GM21447 (cell line): ENCODE data around the gene ARF5.
"Not testable (repeated sequence)": the region's sequence is repeated elsewhere in the genome, so short reads cannot be mapped to it uniquely, and the experiment has no call there.

Experiments used
- ATAC-seq: cut with Tn5 transposase; IDR thresholded peaks from one replicate; pipeline ENCODE4 v1.9.1; 2021; ENCODE audit not compliant: unreplicated experiment

Gene ARF5

DNA sequence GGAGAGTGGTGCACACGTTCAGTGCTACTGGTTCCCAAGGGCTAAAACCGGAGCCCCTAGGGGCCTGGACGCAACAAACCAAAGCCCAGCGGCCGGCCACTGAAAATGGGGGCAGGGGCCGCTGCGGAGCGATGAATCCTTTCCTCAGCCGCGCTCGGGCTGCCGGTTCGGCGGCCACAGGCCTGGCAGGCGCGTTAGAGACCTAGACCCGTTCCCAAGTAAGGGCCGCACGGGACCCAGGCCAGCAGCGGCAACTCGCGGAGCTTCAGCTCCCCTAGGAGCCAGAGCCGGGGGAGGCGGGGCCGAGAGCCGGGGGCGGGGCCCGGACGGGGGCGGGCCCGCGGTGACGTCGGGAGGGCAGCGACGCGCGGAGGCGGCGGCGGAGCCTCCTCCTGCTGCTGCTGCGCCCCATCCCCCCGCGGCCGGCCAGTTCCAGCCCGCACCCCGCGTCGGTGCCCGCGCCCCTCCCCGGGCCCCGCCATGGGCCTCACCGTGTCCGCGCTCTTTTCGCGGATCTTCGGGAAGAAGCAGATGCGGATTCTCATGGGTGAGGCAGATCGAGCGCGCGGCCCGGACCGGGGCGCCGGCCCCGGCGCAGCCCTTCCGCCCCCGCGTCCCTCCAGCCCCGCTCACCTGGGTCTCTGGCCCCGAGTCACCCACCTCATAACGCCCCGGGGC lies at the start of gene ARF5:
Gene ARF5 (plus strand): TSS at position 393 of the 678 bp plus-strand sequence. CDS start 88 bp downstream, at position 481.
- ATAC-seq: peak; percentile 59

GRCh38 chr7:127539116-127539515 lies 49.1 kb upstream of the ARF5 start:
- no peak for ATAC-seq

DNA sequence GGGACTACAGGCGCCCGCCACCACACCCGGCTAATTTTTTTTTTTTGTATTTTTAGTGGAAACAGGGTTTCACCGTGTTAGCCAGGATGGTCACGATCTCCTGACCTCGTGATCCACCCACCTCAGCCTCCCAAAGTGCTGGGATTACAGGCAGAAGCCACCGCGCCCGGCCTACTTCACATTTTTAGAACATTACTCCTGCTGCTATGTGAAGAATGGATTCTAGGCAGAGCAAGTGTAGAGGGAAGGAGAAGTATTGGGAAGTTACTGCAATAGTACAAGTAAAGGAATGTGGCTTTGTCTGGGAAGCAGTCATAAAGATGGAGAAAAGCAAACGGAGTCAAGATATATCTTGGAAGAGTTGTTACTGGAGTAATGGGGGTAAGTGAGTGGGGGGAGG lies 47.8 kb upstream of the ARF5 start:
- not testable (repeated sequence) for ATAC-seq

DNA sequence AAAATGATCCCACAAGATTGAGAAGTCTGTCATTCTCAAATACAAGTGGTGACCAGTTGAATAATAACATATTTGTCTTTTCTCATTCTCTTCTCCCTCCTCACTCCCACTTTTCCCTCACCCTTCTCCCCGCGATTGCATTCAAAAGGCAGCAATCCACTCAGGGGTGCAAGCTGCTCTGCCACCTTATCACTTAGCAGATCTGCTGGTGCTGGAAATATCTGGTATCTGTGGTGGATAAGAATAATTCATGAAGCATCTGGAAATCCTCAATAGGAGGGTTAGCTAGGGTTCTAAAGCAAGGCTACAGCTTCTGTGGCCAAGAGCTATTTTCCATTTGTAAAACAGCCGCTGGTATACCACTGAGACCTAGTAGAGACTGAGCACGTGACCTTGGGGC lies 46.7 kb upstream of the ARF5 start:
- ATAC-seq: no peak

DNA sequence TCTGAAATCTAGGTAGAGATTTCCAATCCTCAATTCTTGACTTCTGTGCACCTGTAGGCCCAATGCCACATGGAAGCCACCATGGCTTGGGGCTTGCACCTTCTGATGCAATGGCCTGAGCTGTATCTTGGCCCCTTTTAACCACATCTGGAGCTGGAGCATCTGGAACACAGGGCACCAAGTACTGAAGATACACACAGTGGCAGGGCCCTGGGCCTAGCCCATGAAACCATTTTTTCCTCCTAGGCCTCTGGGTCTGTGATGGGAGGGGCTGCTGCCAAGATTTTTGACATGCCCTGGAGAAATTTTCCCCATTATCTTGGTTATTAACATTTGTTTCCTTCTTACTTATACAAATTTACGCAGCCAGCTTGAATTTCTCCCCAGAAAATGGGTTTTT lies 41.9 kb upstream of the ARF5 start:
- ATAC-seq: no peak

DNA sequence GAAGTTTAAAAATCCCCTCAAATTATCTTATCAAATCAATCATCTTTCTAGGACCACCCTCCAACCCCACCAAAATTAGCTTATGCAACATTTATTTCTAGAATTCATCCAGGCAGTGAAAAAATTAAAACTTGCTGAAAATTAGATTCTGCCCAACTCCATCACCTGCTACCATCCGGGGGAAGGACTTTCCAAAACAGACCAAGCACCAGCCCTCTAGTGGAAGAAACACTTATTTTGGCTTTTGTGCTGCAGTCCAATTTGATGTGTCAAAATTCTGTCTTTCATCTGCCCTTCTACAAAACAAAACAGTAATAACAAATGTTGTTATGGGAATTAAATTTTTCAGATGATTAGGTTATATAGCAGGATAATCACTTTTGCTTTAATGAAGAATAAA lies 38.0 kb upstream of the ARF5 start:
- no peak for ATAC-seq

- no peak for ATAC-seq
These were observed 36.3 kb upstream of the ARF5 start for GRCh38 chr7:127551941-127552340.

GRCh38 chr7:127556404-127556803 lies 31.8 kb upstream of the ARF5 start:
- no peak for ATAC-seq

- ATAC-seq: no peak
These were observed 30.4 kb upstream of the ARF5 start for GRCh38 chr7:127557803-127558202.

DNA sequence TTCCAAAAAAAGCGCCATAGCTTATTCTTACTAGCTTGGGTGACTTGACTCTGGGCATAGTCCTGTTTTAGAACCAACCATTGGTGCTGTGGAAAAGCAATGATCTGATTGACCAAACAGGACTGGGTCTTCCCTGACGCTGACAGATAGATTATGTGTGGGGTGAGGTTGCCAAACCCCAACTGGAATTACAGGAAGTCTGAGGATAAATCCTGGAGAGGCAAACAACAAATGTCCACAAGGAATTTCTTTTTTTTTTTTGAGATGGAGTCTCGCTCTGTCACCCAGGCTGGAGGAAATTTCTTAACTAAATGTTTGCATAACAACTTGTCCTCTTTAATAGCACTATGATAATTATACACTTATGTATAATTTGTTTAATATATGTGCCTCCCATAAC lies 22.0 kb upstream of the ARF5 start:
- no peak for ATAC-seq

DNA sequence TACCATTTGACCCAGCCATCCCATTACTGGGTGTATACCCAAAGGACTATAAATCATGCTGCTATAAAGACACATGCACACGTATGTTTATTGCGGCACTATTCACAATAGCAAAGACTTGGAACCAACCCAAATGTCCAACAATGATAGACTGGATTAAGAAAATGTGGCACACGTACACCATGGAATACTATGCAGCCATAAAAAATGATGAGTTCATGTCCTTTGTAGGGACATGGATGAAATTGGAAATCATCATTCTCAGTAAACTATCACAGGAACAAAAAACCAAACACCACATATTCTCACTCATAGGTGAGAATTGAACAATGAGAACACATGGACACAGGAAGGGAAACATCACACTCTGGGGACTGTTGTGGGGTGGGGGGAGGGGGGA lies 20.2 kb upstream of the ARF5 start:
- ATAC-seq: not testable (repeated sequence)

DNA sequence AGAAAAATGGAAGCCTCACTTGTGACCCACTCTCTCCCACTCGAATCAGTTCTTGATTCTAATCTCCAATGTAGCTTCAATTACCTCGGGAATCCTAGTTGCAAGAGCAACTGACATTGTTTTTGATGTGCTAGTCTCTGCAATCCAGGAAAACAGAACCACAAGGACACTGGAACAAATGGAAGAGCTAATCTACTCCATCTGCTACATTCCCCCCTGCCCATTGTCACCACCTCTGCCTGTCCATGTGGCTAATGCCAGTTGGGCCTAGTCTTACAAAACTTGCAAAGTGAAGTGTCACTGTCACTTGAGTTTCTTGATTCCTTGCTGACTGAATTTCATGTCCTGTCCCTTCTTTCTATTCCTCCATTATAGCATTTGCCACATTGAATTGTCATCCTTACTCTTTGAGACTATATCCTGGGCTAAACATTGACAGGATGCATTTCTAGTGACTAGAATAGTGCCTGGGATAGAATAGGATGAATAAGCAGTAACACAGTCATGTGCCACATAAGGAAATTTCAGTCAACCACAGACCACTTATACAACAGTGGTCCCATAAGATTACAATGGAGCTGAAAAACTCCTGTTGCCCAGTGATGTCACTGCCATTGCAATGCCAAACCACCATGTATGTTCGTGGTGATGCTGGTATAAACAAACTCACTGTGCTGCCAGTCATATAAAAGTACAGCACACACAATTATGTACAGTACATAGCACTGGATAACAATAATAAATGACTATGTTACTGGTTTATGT lies 16.3 kb upstream of the ARF5 start:
- no peak for ATAC-seq

GRCh38 chr7:127578036-127578684 lies 10.1 kb upstream of the ARF5 start:
- ATAC-seq: no peak

DNA sequence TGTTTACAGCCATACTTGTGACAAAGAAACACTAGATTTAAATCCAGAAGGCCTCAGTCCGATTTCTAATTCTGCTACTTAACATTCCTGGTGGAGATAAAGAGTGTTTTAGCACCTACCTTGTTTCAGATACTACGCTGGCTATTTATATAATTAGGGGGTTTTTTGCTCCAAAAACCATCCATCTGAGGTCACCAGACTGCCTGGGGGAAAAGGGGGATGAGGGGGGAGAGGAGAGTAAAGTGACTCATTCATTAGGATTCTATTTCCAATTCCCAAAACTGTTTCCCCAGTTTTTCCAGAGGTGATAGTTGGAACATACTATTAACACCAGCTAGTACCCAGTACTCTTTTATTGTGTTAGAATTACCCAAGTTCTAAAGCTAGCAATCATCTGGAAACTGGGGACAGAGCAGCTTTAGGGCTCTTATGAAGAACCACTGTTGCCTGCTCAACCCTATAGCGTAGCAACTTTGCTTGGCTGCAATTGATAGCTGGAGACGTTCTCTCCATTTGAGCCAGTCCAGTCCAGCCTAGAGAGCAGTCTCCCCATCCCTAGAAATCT lies 9.4 kb upstream of the ARF5 start:
- ATAC-seq: no peak

DNA sequence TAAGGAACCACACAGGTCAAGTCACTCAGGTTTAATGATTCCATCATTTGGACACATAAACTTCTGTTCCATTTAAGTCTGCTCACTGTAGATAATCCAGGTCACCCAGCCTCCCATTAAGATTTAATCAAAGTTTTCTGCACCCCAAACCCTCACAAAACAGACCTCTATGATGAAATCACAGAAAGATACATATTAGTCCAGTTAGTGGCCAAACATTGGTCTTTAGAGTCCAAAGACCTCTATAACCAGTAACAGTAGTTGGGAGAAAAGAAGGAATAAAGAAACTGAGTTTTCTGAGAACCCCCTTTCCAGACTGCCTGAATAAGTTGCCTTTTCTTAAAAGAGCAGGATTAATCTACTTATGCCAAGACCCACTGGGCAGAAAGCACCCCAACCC lies 7.6 kb upstream of the ARF5 start:
- no peak for ATAC-seq

- ATAC-seq: no peak
These were observed 6.5 kb upstream of the ARF5 start for GRCh38 chr7:127581716-127582115.

DNA sequence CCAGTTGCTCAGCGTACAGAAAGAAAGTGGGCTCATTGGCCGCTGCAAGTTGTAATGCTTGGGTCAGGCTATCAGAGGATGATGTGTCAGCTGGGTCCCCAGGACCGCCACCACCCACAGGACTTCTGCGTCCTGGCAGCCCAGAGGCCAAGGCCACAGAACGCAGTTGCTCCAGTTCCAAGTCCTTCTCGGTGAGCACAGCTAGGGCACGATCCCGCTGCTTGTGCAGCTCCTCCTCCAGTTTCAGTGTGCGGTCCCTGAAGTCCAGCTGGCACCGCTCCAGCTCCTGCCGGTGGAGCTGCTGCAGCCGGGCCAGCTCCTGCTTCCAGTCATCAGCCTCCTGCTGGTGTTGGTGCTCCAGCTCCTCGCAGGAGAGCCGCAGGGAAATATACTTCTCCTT lies 5.8 kb upstream of the ARF5 start:
- no peak for ATAC-seq

- ATAC-seq: no peak
These were observed 3.6 kb upstream of the ARF5 start for GRCh38 chr7:127584648-127585043.

- peak; percentile 72 for ATAC-seq
These were observed 2.9 kb upstream of the ARF5 start, which contains the start of gene GCC1 for GRCh38 chr7:127585044-127585953. TSS of gene GCC1 (minus strand) at chr7:127585596. CDS start at chr7:127585182, 414 bp downstream.

- no peak for ATAC-seq
These were observed 1.9 kb upstream of the ARF5 start for GRCh38 chr7:127586346-127586745.

DNA sequence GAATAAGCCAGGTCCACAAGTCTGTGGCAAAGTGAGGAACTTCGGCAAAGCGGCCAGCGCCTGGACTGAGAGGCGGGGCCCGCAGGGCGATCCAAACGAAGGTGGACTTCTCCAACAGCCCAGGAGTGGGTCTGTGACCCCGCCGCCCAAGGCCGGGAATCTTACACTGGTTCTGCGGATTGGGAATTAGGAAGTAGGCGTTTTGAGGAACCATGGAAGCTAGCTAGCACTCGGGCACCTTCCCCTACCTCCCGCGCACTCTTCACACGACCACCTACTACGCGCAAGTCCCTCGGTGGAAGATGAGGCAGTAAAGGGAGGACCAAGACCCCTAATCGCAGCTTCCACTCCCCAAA lies 570 bp upstream of the ARF5 start:
- no peak for ATAC-seq
